K562 (cell line): ENCODE data around the gene C22orf39. TPM values are rescaled to one million over a fixed set of nuclear protein-coding genes. Genes with fewer than 3 reads are reported as not detected.
A peak's percentile ranks its signal among the peaks of the same experiment; 100 is the strongest.

Experiments
- FIP1L1 ChIP-seq: fragments of 200-400 bp; formaldehyde crosslinking; IDR thresholded peaks from 2 replicates; pipeline ENCODE4 v1.6.1; 2018; ENCODE audit warnings: mild to moderate bottlenecking, low read depth, low read length; ENCODE audit not compliant: poor library complexity, severe bottlenecking
- FOSL1 ChIP-seq: fragments of 200-800 bp; sonication (Bioruptor generic); conservative IDR thresholded peaks from 2 replicates; pipeline ENCODE4 v1.6.1; 2016; ENCODE audit warnings: missing genetic modification characterization, missing compliant biosample characterization
- GABPB1 ChIP-seq: sonication (generic); formaldehyde crosslinking; IDR thresholded peaks from 2 replicates; pipeline ENCODE4 v1.8.0; 2022; ENCODE audit warnings: mild to moderate bottlenecking, missing genetic modification reagents
- GATAD2A ChIP-seq: fragments of 450-650 bp; IDR thresholded peaks from 2 replicates; pipeline ENCODE4 v1.6.1; 2017
- HDAC6 ChIP-seq: IDR thresholded peaks from 2 replicates; pipeline ENCODE4 v1.6.1; 2012; ENCODE audit warnings: low read depth, mild to moderate bottlenecking, control low read depth, inconsistent platforms, low read length, moderate library complexity
- HDGF ChIP-seq: fragments of 450-650 bp; IDR thresholded peaks from 2 replicates; pipeline ENCODE4 v1.6.1; 2016
- KAT7 ChIP-seq: sonication (generic); formaldehyde crosslinking; IDR thresholded peaks from 2 replicates; pipeline ENCODE4 v1.8.0; 2022; ENCODE audit warnings: missing genetic modification reagents, mild to moderate bottlenecking, borderline replicate concordance
- LCOR ChIP-seq: sonication (generic); formaldehyde crosslinking; IDR thresholded peaks from 2 replicates; pipeline ENCODE4 v1.8.0; 2022; ENCODE audit warnings: mild to moderate bottlenecking, missing genetic modification reagents
- MEF2A ChIP-seq: IDR thresholded peaks from 2 replicates; pipeline ENCODE4 v1.6.1; 2011; ENCODE audit warnings: low read depth, mild to moderate bottlenecking, low read length, moderate library complexity; ENCODE audit not compliant: control insufficient read depth
- MITF ChIP-seq: IDR thresholded peaks from 2 replicates; pipeline ENCODE4 v1.6.1; 2014; ENCODE audit warnings: antibody characterized with exemption
- NKRF ChIP-seq: fragments of 450-650 bp; IDR thresholded peaks from 2 replicates; pipeline ENCODE4 v1.6.1; 2016; ENCODE audit warnings: borderline replicate concordance
- SMAD1 ChIP-seq: fragments of 150-350 bp; IDR thresholded peaks from 2 replicates; pipeline ENCODE4 v1.6.1; 2014; ENCODE audit warnings: low read length, low read depth; ENCODE audit not compliant: partially characterized antibody
- SMARCB1 ChIP-seq: IDR thresholded peaks from 2 replicates; pipeline ENCODE4 v1.6.1; 2011; ENCODE audit warnings: improper control_type of control experiment, low read depth; ENCODE audit not compliant: insufficient read length
- SMARCE1 ChIP-seq: fragments of 450-650 bp; IDR thresholded peaks from 2 replicates; pipeline ENCODE4 v1.7.1; 2016; ENCODE audit warnings: mild to moderate bottlenecking
- SOX6 ChIP-seq: fragments of 450-650 bp; IDR thresholded peaks from 2 replicates; pipeline ENCODE4 v1.6.1; 2014; ENCODE audit warnings: mild to moderate bottlenecking
- TCF15 ChIP-seq: fragments of 250-450 bp; sonication (Bioruptor Pico); IDR thresholded peaks from 2 replicates; pipeline ENCODE4 v1.8.0; 2022; ENCODE audit warnings: moderate library complexity, mild to moderate bottlenecking, inconsistent platforms
- TRIM24 ChIP-seq, 2 experiments: fragments of 450-650 bp; IDR thresholded peaks; 2 replicates each; pipeline ENCODE4 v1.6.1; 2016
- ZNF436 ChIP-seq: fragments of 250-450, 450-650 bp; sonication (Bioruptor Pico); formaldehyde crosslinking; IDR thresholded peaks from 2 replicates; pipeline ENCODE4 v1.7.0; 2020; ENCODE audit warnings: mild to moderate bottlenecking
- ZNF77 ChIP-seq: fragments of 250-450 bp; sonication (Bioruptor Pico); IDR thresholded peaks from 2 replicates; pipeline ENCODE4 v1.5.0; 2020
- polyA plus RNA-seq, 8 experiments: library from polyadenylated mRNA; depleted of rRNA in 4 of 8; stranded (reverse) in 5 of 8; unstranded in 3 of 8; fragments of >200 nt; fragmentation: Nextera tagmentation in 2 of 8; fragmentation: Illumina TruSeq in 1 of 8; extraction: Ambion mirVana in 2 of 8; extraction: Trizol in 1 of 8; gene quantifications; 2 replicates each; pipeline versions ENCODE4 v1.2.1 to v1.2.3, GENCODE V29; 2011 to 2014; ENCODE audit warnings: inconsistent platforms in 1 of 8, missing spikeins in 1 of 8
- total RNA-seq, 7 experiments: library from RNA; depleted of rRNA in 6 of 7; stranded (reverse); fragments of >200 nt in 6 of 7; fragmentation: Illumina TruSeq in 2 of 7; extraction: Trizol in 2 of 7; gene quantifications; 2 replicates each; pipeline versions ENCODE4 v1.2.1 to v1.2.3, GENCODE V29; 2011 to 2021; ENCODE audit warnings: low replicate concordance in 1 of 7

C22orf39 gene
- total and polyA plus RNA-seq, 9 of the 15 experiments (the other 6 are each of a cell fraction or from before 2014, with no cell fraction given): 20.4 to 139 (median 66.8) TPM

- TF ChIP-seq KAT7 (no peak), HDGF (peak; percentile 91), ZNF77 (CRISPR knock-in tag) (no peak), FIP1L1 (no peak), GABPB1 (CRISPR knock-in tag) (no peak), TCF15 (CRISPR knock-in tag) (no peak; the same call in 1 of the 2 replicates), GATAD2A (no peak), ZNF436 (CRISPR knock-in tag) (no peak), MEF2A (no peak), SMARCB1 (no peak), HDAC6 (0 out of 2 replicates have a peak, but pooled peaks have one; percentile 14), NKRF (peak; percentile 60; the same call in 1 of the 2 replicates), SMARCE1 (peak; percentile 64), SOX6 (peak; percentile 94), SMAD1 (peak; percentile 97), MITF (peak; percentile 76), LCOR (CRISPR knock-in tag) (no peak), TRIM24 (IDR thresholded peaks at IDR 0.05) (peak; percentile 97), FOSL1 (tag) (no peak; the same call in 1 of the 2 replicates)
Observed at GRCh38 chr22:19407649-19408606, 39.6 kb downstream of the C22orf39 start (continued).
